Colonic mucosa (tissue), 4 donors: ENCODE results near the gene LHX6. TPM values are rescaled to one million over a fixed set of nuclear protein-coding genes. Genes with fewer than 3 reads are reported as not detected.

Source experiments
- DNase-seq: peaks from one replicate; pipeline ENCODE4 v3.0.0-alpha.2; 2020
- H3K27ac ChIP-seq: fragments of 200-600 bp; one replicate; pipeline ENCODE4 v1.8.0; 2021
- H3K27me3 ChIP-seq: fragments of 200-600 bp; one replicate; pipeline ENCODE4 v1.8.0; 2021
- H3K36me3 ChIP-seq: fragments of 200-600 bp; one replicate; pipeline ENCODE4 v1.8.0; 2021
- H3K4me1 ChIP-seq: fragments of 200-600 bp; one replicate; pipeline ENCODE4 v1.8.0; 2021; ENCODE audit warnings: mild to moderate bottlenecking
- H3K4me3 ChIP-seq: fragments of 200-600 bp; one replicate; pipeline ENCODE4 v1.8.0; 2021
- H3K9ac ChIP-seq, 2 donors: one replicate each; pipeline ENCODE4 v1.7.0; 2013; ENCODE audit warnings: control low read depth in 2 of 2, low read depth in 2 of 2, low read length in 2 of 2
- H3K9me3 ChIP-seq: fragments of 200-600 bp; one replicate; pipeline ENCODE4 v1.8.0; 2021
- intact Hi-C: fragments of 100-400 bp; cut with DNase I; formaldehyde crosslinking; loops from one replicate; pipeline ENCODE4 v1.14.1; 2022
- total RNA-seq, 2 donors: library from RNA; stranded (reverse); fragmentation: NEBNext Ultra II Directional in 1 of 2; extraction: Animal tissue kit (Norgen Biotek cat#: 25700) in 1 of 2; gene quantifications; one replicate each; pipeline ENCODE4 v1.2.1, GENCODE V29; 2021
- TF ChIP-seq, protein P1 (sequence below): fragments of 200-600 bp; IDR thresholded peaks from one replicate; pipeline ENCODE4 v1.8.0; 2022; ENCODE audit warnings: antibody characterized with exemption, mild to moderate bottlenecking
- donor health status: healthy.
- donor health status: DM: no; HTN: no; CAD: no.
- donor health status: DM: no; HTN: no; CAD: no.

LHX6 gene
- total RNA-seq, 2 donors from 2014 or later, result 1.1 to 1.2 TPM

DNA sequence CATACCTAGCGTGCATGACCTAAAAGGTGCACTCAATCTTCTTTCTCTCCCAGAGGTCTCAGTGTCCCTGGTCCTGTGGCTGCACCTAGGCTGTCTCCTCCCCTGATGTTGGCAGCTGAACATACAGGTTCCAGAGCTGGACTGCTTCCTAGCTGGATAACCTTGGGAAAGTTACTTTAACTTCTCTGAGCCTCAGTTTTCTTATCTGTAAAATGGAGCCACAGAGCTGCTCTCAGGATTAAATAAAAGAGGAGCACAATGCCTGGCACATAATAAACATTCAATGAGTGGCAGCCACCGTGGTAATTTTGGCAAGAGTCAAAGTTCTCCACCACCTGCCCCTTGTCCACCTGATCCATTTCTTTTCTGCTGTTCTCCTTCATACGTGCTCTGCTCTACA is 55.1 kb downstream of the LHX6 start:
- intact Hi-C loops, result no loop called here
- no peaks in the 10 kb centered on the region for H3K36me3 ChIP-seq
- H3K27ac ChIP-seq, result no peak overlapping the region
- DNase-seq, result no peak
- no peaks in the 10 kb centered on the region for H3K9me3 ChIP-seq
- no peak overlapping the region for H3K9ac ChIP-seq
- TF ChIP-seq, protein P1, sequence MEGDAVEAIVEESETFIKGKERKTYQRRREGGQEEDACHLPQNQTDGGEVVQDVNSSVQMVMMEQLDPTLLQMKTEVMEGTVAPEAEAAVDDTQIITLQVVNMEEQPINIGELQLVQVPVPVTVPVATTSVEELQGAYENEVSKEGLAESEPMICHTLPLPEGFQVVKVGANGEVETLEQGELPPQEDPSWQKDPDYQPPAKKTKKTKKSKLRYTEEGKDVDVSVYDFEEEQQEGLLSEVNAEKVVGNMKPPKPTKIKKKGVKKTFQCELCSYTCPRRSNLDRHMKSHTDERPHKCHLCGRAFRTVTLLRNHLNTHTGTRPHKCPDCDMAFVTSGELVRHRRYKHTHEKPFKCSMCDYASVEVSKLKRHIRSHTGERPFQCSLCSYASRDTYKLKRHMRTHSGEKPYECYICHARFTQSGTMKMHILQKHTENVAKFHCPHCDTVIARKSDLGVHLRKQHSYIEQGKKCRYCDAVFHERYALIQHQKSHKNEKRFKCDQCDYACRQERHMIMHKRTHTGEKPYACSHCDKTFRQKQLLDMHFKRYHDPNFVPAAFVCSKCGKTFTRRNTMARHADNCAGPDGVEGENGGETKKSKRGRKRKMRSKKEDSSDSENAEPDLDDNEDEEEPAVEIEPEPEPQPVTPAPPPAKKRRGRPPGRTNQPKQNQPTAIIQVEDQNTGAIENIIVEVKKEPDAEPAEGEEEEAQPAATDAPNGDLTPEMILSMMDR, result no peak
- H3K4me3 ChIP-seq, result no peak overlapping the region
- no peaks in the 10 kb centered on the region for H3K27me3 ChIP-seq
- no peaks in the 10 kb centered on the region for H3K4me1 ChIP-seq

GRCh38 chr9:122172131-122172530 is 56.6 kb downstream of the LHX6 start:
- Histone ChIP-seq H3K27ac (no peak overlapping the region), H3K4me1 (no peaks in the 10 kb centered on the region), H3K9ac (no peak overlapping the region), H3K9me3 (no peaks in the 10 kb centered on the region), H3K36me3 (no peaks in the 10 kb centered on the region), H3K4me3 (no peak overlapping the region), H3K27me3 (no peaks in the 10 kb centered on the region)
- intact Hi-C loops, result no loop called here
- TF ChIP-seq, protein P1, result no peak
- no peak for DNase-seq

DNA sequence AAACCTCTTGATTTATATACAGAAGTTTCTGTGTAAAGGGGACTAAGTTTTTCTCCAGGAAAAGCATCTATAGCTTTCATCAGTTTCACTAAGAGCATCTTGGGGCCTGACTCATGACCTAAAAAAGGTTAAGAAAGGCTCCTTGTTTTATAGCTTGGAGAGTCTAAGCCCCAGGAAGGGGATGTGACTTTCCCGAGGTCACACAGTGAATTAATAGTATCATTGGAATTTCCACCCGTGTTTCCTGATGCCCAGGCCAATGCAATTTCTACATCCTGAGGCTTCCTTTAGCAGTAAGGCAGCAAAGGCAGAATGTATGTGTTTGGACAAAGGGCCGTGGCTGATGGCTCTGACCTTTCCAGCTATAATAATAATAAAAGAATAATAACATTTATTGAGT is 60.4 kb downstream of the LHX6 start:
- Histone ChIP-seq H3K9ac (no peak overlapping the region), H3K27ac (no peak overlapping the region), H3K9me3 (no peaks in the 10 kb centered on the region), H3K4me1 (no peaks in the 10 kb centered on the region), H3K36me3 (no peaks in the 10 kb centered on the region), H3K4me3 (no peak overlapping the region), H3K27me3 (no peaks in the 10 kb centered on the region)
- TF ChIP-seq, protein P1, result no peak
- intact Hi-C loops, result no loop called here
- no peak for DNase-seq

DNA sequence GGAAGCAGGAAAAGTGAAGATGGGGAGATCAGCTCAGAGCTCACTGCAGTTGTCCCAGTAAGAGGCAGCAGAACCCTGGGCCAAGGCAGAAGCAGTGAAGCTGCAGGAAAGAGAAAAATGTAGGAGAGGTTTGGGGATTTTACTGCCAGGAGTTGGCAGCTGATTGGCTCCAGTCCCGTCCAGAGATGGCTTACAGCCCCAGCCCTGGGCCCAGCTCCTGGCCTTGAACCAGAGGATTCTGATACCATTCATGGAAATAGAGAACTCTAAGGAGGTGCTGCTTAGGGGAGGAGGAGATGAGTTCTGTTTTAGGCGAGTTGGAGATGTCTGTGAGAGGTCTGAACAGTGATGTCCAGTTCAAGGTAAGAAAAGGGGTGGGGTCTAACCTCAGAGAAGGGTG is 64.5 kb downstream of the LHX6 start:
- intact Hi-C loops, result no loop called here
- no peaks in the 10 kb centered on the region for H3K36me3 ChIP-seq
- H3K4me3 ChIP-seq, result no peak overlapping the region
- H3K4me1 ChIP-seq, result peaks cover 3% of the 10 kb centered on the region
- TF ChIP-seq, protein P1, result no peak
- no peak overlapping the region for H3K27ac ChIP-seq
- no peaks in the 10 kb centered on the region for H3K27me3 ChIP-seq
- no peak for DNase-seq
- H3K9me3 ChIP-seq, result no peaks in the 10 kb centered on the region
- H3K9ac ChIP-seq, result no peak overlapping the region

GRCh38 chr9:122162415-122162814 is 66.3 kb downstream of the LHX6 start:
- Histone ChIP-seq H3K4me3 (no peak overlapping the region), H3K4me1 (peaks cover 3% of the 10 kb centered on the region), H3K9me3 (no peaks in the 10 kb centered on the region), H3K9ac (no peak overlapping the region), H3K27ac (no peak overlapping the region), H3K27me3 (no peaks in the 10 kb centered on the region), H3K36me3 (no peaks in the 10 kb centered on the region)
- intact Hi-C loops, result no loop called here
- TF ChIP-seq, protein P1, result no peak
- no peak for DNase-seq

- Histone ChIP-seq H3K4me3 (peak overlapping the region; percentile 96), H3K4me1 (peaks cover 3% of the 10 kb centered on the region), H3K9me3 (no peaks in the 10 kb centered on the region), H3K27me3 (no peaks in the 10 kb centered on the region), H3K36me3 (no peaks in the 10 kb centered on the region), H3K9ac (no peak overlapping the region), H3K27ac (no peak overlapping the region)
- TF ChIP-seq, protein P1, result no peak
- intact Hi-C loops, result no loop called here
- DNase-seq, result no peak
Measured at GRCh38 chr9:122159925-122160246, 68.9 kb downstream of the LHX6 start.
